CD1c-positive myeloid dendritic cell (primary cell): Measurements from ENCODE around the gene MTFR1L.

ENCODE experiments used
- DNase-seq: peaks from one replicate; pipeline ENCODE4 v3.0.0-alpha.2; 2016; ENCODE audit errors: extremely low spot score

Gene MTFR1L

GRCh38 chr1:25790472-25790871 is 29.3 kb upstream of the MTFR1L start:
- DNase-seq = no peak

- DNase-seq = no peak
Observed at GRCh38 chr1:25792115-25792514, 27.6 kb upstream of the MTFR1L start.

GRCh38 chr1:25793585-25794170 is 26.1 kb upstream of the MTFR1L start:
- DNase-seq = no peak

- no peak for DNase-seq
Observed at GRCh38 chr1:25794325-25794724, 25.4 kb upstream of the MTFR1L start.

GRCh38 chr1:25795211-25795610 is 24.5 kb upstream of the MTFR1L start:
- DNase-seq = no peak

GRCh38 chr1:25795946-25796810 is 23.6 kb upstream of the MTFR1L start:
- no peak for DNase-seq

GRCh38 chr1:25796811-25797458 is 22.8 kb upstream of the MTFR1L start:
- peak; percentile 84 for DNase-seq

- DNase-seq = peak; percentile 33
Observed at GRCh38 chr1:25797939-25798338, 21.8 kb upstream of the MTFR1L start.

GRCh38 chr1:25798666-25799351 is 20.9 kb upstream of the MTFR1L start:
- no peak for DNase-seq

GRCh38 chr1:25799352-25799934 is 20.3 kb upstream of the MTFR1L start:
- no peak for DNase-seq

GRCh38 chr1:25799935-25800702 is 19.6 kb upstream of the MTFR1L start, which contains the start of gene SELENON:
SELENON (plus strand) TSS chr1:25800193; CDS start chr1:25800231, 38 bp downstream.
- DNase-seq = peak; percentile 47

- DNase-seq = no peak
Observed at GRCh38 chr1:25800703-25801377, 18.9 kb upstream of the MTFR1L start.

- DNase-seq = no peak
Observed at GRCh38 chr1:25802915-25803314, 16.8 kb upstream of the MTFR1L start.

- no peak for DNase-seq
Observed at GRCh38 chr1:25803368-25803767, 16.4 kb upstream of the MTFR1L start.

- peak; percentile 67 for DNase-seq
Observed at GRCh38 chr1:25804244-25804963, 15.3 kb upstream of the MTFR1L start.

GRCh38 chr1:25804964-25805862 is 14.5 kb upstream of the MTFR1L start:
- DNase-seq = no peak

GRCh38 chr1:25805863-25806225 is 13.9 kb upstream of the MTFR1L start:
- DNase-seq = peak; percentile 11

- peak; percentile 21 for DNase-seq
Observed at GRCh38 chr1:25806418-25806817, 13.3 kb upstream of the MTFR1L start.
